Thyroid gland (tissue), 4 donors: ENCODE results near the gene MPZL2.

Experiments
- CTCF ChIP-seq, 6 experiments: fragments of 200-600 bp in 3 of 6; fragments of 450-650 bp in 3 of 6; sonication (generic) in 3 of 6; IDR thresholded peaks; one replicate each; pipeline ENCODE4 v1.5.1; 2016 to 2019; ENCODE audit warnings: antibody characterized with exemption in 6 of 6, mild to moderate bottlenecking in 2 of 6, inconsistent platforms in 1 of 6, moderate library complexity in 1 of 6
- POLR2A ChIP-seq, 2 donors: fragments of 450-650 bp; IDR thresholded peaks; one replicate each; pipeline ENCODE4 v1.6.1; 2017; ENCODE audit warnings: antibody characterized with exemption in 2 of 2, mild to moderate bottlenecking in 2 of 2, moderate library complexity in 1 of 2

- TF ChIP-seq CTCF (IDR thresholded peaks at IDR 0.05), result no peak
- TF ChIP-seq POLR2A (IDR thresholded peaks at IDR 0.05), result no peak
Measured at GRCh38 chr11:118263112-118263511, 985 bp downstream of the MPZL2 start.
